ENCODE data around the gene PMM2.
"Not testable (repeated sequence)": the region's sequence is repeated elsewhere in the genome, so short reads cannot be mapped to it uniquely, and the experiment has no call there.

Gene PMM2

GRCh38 chr16:8868416-8869211, 71.0 kb downstream of the PMM2 start, which contains the start of gene CARHSP1:
TSS of gene CARHSP1 (minus strand) at chr16:8869006. CDS start at chr16:8859328, 9,678 bp downstream.
- DNase-seq: peak; percentile 94

- no peak for DNase-seq
Observed at GRCh38 chr16:8869212-8869987, 71.8 kb downstream of the PMM2 start.

- not testable (repeated sequence) for DNase-seq
Observed at GRCh38 chr16:8869988-8870241, 72.3 kb downstream of the PMM2 start.

GRCh38 chr16:8872071-8872470, 74.4 kb downstream of the PMM2 start:
- DNase-seq: no peak

GRCh38 chr16:8872967-8873865, 75.6 kb downstream of the PMM2 start:
- no peak for DNase-seq

- not testable (repeated sequence) for DNase-seq
Observed at GRCh38 chr16:8873866-8874195, 76.2 kb downstream of the PMM2 start.

GRCh38 chr16:8874388-8874787, 76.7 kb downstream of the PMM2 start:
- DNase-seq: peak; percentile 77

- DNase-seq: not testable (repeated sequence)
Observed at GRCh38 chr16:8875317-8875716, 77.7 kb downstream of the PMM2 start.

GRCh38 chr16:8877894-8878522, 80.4 kb downstream of the PMM2 start:
- DNase-seq: no peak

GRCh38 chr16:8878523-8878911, 80.9 kb downstream of the PMM2 start:
- peak; percentile 18 for DNase-seq

- no peak for DNase-seq
Observed at GRCh38 chr16:8880839-8881510, 83.3 kb downstream of the PMM2 start.

GRCh38 chr16:8882041-8882617, 84.5 kb downstream of the PMM2 start, which contains the start of gene LITAFD:
TSS of gene LITAFD (plus strand) at chr16:8882351. CDS start at chr16:8884356, 2,005 bp downstream.
- DNase-seq: no peak

GRCh38 chr16:8882725-8883377, 85.2 kb downstream of the PMM2 start:
- DNase-seq: no peak

GRCh38 chr16:8885674-8886592, 88.3 kb downstream of the PMM2 start:
- DNase-seq: no peak

GRCh38 chr16:8886593-8887430, 89.2 kb downstream of the PMM2 start:
- no peak for DNase-seq

GRCh38 chr16:8887431-8887765, 89.8 kb downstream of the PMM2 start:
- no peak for DNase-seq

GRCh38 chr16:8887952-8888560, 90.4 kb downstream of the PMM2 start:
- DNase-seq: no peak

GRCh38 chr16:8888951-8889892, 91.6 kb downstream of the PMM2 start:
- no peak for DNase-seq

All from femur (tissue), 1 donor.